ENCODE results near the gene CDKL1. TPM values are rescaled to one million over a fixed set of nuclear protein-coding genes. Genes with fewer than 3 reads are reported as not detected.

CDKL1 gene
- total and polyA plus RNA-seq, 2 donors (not counting 3 experiments of a cell fraction or from before 2014, with no cell fraction given) = 2.6 to 9.7 TPM

DNA sequence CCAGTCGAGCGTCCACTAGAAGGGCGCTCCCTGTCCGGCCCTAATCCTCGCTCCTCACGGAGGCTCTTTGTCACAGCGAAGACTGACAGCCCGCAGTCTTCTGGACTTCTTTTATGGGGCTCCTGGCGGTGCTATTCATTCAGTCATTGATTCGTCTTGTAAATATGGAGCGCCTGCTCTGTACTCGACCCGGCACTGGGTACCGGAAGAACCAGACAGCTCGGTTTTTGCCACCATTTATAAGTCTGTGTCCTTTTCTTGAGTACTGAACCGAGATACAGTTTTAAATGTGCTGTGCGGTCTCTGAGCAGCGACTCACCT lies 84.0 kb downstream of the CDKL1 start:
- DNase-seq (ENCODE audit: low read depth, low spot score) (no peak), FAIRE-seq (no peak)
- dilution Hi-C loops (cut with MboI; ENCODE audit: extremely low pct_ligation_motif_present, low sequenced_read_pairs) = no loop called here
- CTCF ChIA-PET = interaction anchor here (0.6 to 3.0 kb wide), 7 partner anchors 9 to 450 kb away, joined by 3 to 19 read pairs (median 4); partner anchors contain the start of gene MAP4K5
- peak overlapping the region; percentile 86 for H2AFZ ChIP-seq (ENCODE audit: low read depth, low read length)
- peaks cover 3% of the 10 kb centered on the region for H3K79me2 ChIP-seq (ENCODE audit: control insufficient read depth, insufficient read depth, low read length)
- H3K4me1 ChIP-seq (ENCODE audit: control insufficient read depth, extremely low read depth, insufficient read depth, low read length) = peaks cover 15% of the 10 kb centered on the region
- peak overlapping the region; percentile 97 for H3K4me2 ChIP-seq (ENCODE audit: insufficient read depth, low read length)
- no peaks in the 10 kb centered on the region for H4K20me1 ChIP-seq (replicated peaks; ENCODE audit: control insufficient read depth, extremely low read depth, insufficient read depth, low read length)
- intact Hi-C loops (cut with micrococcal nuclease) = loop anchor here (1.0 to 10.0 kb wide), 4 partner anchors 81 to 522 kb away; partner anchors contain the start of genes NIN, SAV1 and SOS2
- no peaks in the 10 kb centered on the region for H3K9me1 ChIP-seq (replicated peaks; ENCODE audit: control insufficient read depth, extremely low read depth, insufficient read depth, low read length)
- BruUV-seq (replicated peaks) = no TSS peak
- no peaks in the 10 kb centered on the region for H3K27me3 ChIP-seq (ENCODE audit: control insufficient read depth in 2 of 2, insufficient read depth in 2 of 2, low read length in 2 of 2)
- H3K36me3 ChIP-seq (ENCODE audit: control insufficient read depth in 2 of 2, extremely low read depth in 1 of 2, insufficient read depth in 2 of 2, low read length in 2 of 2) = no peaks in the 10 kb centered on the region
- H3K9ac ChIP-seq (replicated peaks; ENCODE audit: extremely low read depth, insufficient read depth, low read length) = peak overlapping the region; percentile 74
- POLR2A ChIA-PET = interaction anchor here (0.6 to 1.1 kb wide), 6 partner anchors 8 to 515 kb away, joined by 3 to 4 read pairs (median 3); no protein-coding TSS in a partner anchor
- peak overlapping the region; percentile 57 for H3K27ac ChIP-seq (ENCODE audit: insufficient read depth, low read depth, low read length)
- TF ChIP-seq MYC (IDR thresholded peaks at IDR 0.05; ENCODE audit: low read depth, low read length) (no peak), POLR2AphosphoS5 (IDR thresholded peaks at IDR 0.05; ENCODE audit: insufficient read depth, low read depth, low read length) (no peak), CTCF (IDR thresholded peaks at IDR 0.05; ENCODE audit: extremely low read depth in 1 of 2, insufficient read depth in 1 of 2, low read depth in 1 of 2, low read length in 2 of 2) (no peak)
- no peaks in the 10 kb centered on the region for H3K9me3 ChIP-seq (replicated peaks; ENCODE audit: control insufficient read depth, insufficient read depth, low read length)
- H3K4me3 ChIP-seq (replicated peaks in 1 of 3; ENCODE audit: insufficient read depth in 1 of 3, low read depth in 1 of 3, low read length in 3 of 3) = peak overlapping the region; percentile 64 to 79 (median 77)

Measured in endothelial cell of umbilical vein (primary cell).